K562 (cell line): ENCODE results near the gene CD164L2. TPM values are rescaled to one million over a fixed set of nuclear protein-coding genes. Genes with fewer than 3 reads are reported as not detected.

Experiments used
- C11orf30 ChIP-seq: fragments of 450-650 bp; IDR thresholded peaks from 2 replicates; pipeline ENCODE4 v1.6.1; 2016; ENCODE audit warnings: low read depth, mild to moderate bottlenecking
- CHD1 ChIP-seq: fragments of 200-600 bp; sonication (generic); IDR thresholded peaks from one replicate; pipeline ENCODE4 v1.6.1; 2012; ENCODE audit warnings: mild to moderate bottlenecking, moderate library complexity, low read length, inconsistent platforms
- FOXA1 ChIP-seq: fragments of 450-650 bp; IDR thresholded peaks from 2 replicates; pipeline ENCODE4 v1.6.1; 2016; ENCODE audit warnings: mild to moderate bottlenecking, borderline replicate concordance
- HIVEP1 ChIP-seq: fragments of 250-450 bp; sonication (Bioruptor Pico); IDR thresholded peaks from 2 replicates; pipeline ENCODE4 v1.4.0; 2020; ENCODE audit warnings: mild to moderate bottlenecking
- MYC ChIP-seq, 2 experiments: fragments of 250-450 bp in 1 of 2; sonication (Bioruptor Pico) in 1 of 2; IDR thresholded peaks; 2 replicates each; pipeline versions ENCODE4 v1.5.1 to v1.6.1; 2012 to 2021; ENCODE audit warnings: low read depth in 2 of 2, borderline replicate concordance in 1 of 2, improper control_type of control experiment in 1 of 2, low read length in 1 of 2, mild to moderate bottlenecking in 1 of 2, moderate library complexity in 1 of 2
- NR0B1 ChIP-seq: fragments of 450-650 bp; IDR thresholded peaks from one replicate; pipeline ENCODE4 v1.6.1; 2018; ENCODE audit warnings: mild to moderate bottlenecking, moderate library complexity; ENCODE audit not compliant: partially characterized antibody
- RFX7 ChIP-seq: fragments of 250-450 bp; sonication (Bioruptor Pico); IDR thresholded peaks from 2 replicates; pipeline ENCODE4 v1.5.1; 2021; ENCODE audit warnings: mild to moderate bottlenecking
- RREB1 ChIP-seq: fragments of 250-450 bp; sonication (Bioruptor Pico); IDR thresholded peaks from 2 replicates; pipeline ENCODE4 v1.4.0; 2020
- SMC3 ChIP-seq: conservative IDR thresholded peaks from 2 replicates; pipeline ENCODE4 v1.6.1; 2011; ENCODE audit warnings: low read depth, low read length, improper control_type of control experiment; ENCODE audit not compliant: insufficient read depth
- STAT6 ChIP-seq: sonication (generic); formaldehyde crosslinking; IDR thresholded peaks from 2 replicates; pipeline ENCODE4 v1.8.1; 2023; ENCODE audit warnings: mild to moderate bottlenecking, missing genetic modification reagents
- TARDBP ChIP-seq: fragments of 450-650 bp; IDR thresholded peaks from 2 replicates; pipeline ENCODE4 v1.6.1; 2016
- ZKSCAN1 ChIP-seq: fragments of 150-350 bp; IDR thresholded peaks from 2 replicates; pipeline ENCODE4 v1.6.1; 2016; ENCODE audit warnings: low read depth, low read length
- ZNF511 ChIP-seq: sonication (generic); formaldehyde crosslinking; IDR thresholded peaks from 2 replicates; pipeline ENCODE4 v1.8.0; 2022; ENCODE audit warnings: mild to moderate bottlenecking, missing genetic modification reagents
- ZNF668 ChIP-seq: fragments of 250-450 bp; sonication (Bioruptor Pico); IDR thresholded peaks from 2 replicates; pipeline ENCODE4 v1.8.0; 2022; ENCODE audit warnings: mild to moderate bottlenecking, inconsistent platforms
- polyA plus RNA-seq, 8 experiments: library from polyadenylated mRNA; depleted of rRNA in 4 of 8; stranded (reverse) in 5 of 8; unstranded in 3 of 8; fragments of >200 nt; fragmentation: Nextera tagmentation in 2 of 8; fragmentation: Illumina TruSeq in 1 of 8; extraction: Ambion mirVana in 2 of 8; extraction: Trizol in 1 of 8; gene quantifications; 2 replicates each; pipeline versions ENCODE4 v1.2.1 to v1.2.3, GENCODE V29; 2011 to 2014; ENCODE audit warnings: inconsistent platforms in 1 of 8, missing spikeins in 1 of 8
- total RNA-seq, 7 experiments: library from RNA; depleted of rRNA in 6 of 7; stranded (reverse); fragments of >200 nt in 6 of 7; fragmentation: Illumina TruSeq in 2 of 7; extraction: Trizol in 2 of 7; gene quantifications; 2 replicates each; pipeline versions ENCODE4 v1.2.1 to v1.2.3, GENCODE V29; 2011 to 2021; ENCODE audit warnings: low replicate concordance in 1 of 7

CD164L2 gene
- total and polyA plus RNA-seq, 9 of the 15 experiments (the other 6 are each of a cell fraction or from before 2014, with no cell fraction given), result 0.08 to 0.92 (median 0.38) TPM; not detected in 1

GRCh38 chr1:27392778-27393635 is 9.9 kb upstream of the CD164L2 start (continued):
- TF ChIP-seq MYC (IDR thresholded peaks at IDR 0.05; ENCODE audit: low read depth, low read length) (no peak), MYC (CRISPR knock-in tag; IDR thresholded peaks at IDR 0.05; ENCODE audit: borderline replicate concordance, low read depth) (no peak), TARDBP (no peak), STAT6 (CRISPR knock-in tag) (no peak), RREB1 (peak; percentile 62; the same call in 1 of the 2 replicates), SMC3 (0 out of 2 replicates have a peak, but pooled peaks have one; percentile 23), ZKSCAN1 (0 out of 2 replicates have a peak, but pooled peaks have one; percentile 9), RFX7 (CRISPR knock-in tag) (no peak), HIVEP1 (no peak), ZNF668 (CRISPR knock-in tag) (no peak), CHD1 (no peak), FOXA1 (no peak), NR0B1 (no peak), C11orf30 (no peak), ZNF511 (CRISPR knock-in tag) (no peak)
